Activated T-cell treated with anti-CD3 and anti-CD28 coated beads for 4 hours (primary cell): ENCODE measurements around the gene NDST1.

ENCODE experiments used
- DNase-seq: peaks from one replicate; pipeline ENCODE4 v3.0.0-alpha.2; 2020

The NDST1 gene

DNA sequence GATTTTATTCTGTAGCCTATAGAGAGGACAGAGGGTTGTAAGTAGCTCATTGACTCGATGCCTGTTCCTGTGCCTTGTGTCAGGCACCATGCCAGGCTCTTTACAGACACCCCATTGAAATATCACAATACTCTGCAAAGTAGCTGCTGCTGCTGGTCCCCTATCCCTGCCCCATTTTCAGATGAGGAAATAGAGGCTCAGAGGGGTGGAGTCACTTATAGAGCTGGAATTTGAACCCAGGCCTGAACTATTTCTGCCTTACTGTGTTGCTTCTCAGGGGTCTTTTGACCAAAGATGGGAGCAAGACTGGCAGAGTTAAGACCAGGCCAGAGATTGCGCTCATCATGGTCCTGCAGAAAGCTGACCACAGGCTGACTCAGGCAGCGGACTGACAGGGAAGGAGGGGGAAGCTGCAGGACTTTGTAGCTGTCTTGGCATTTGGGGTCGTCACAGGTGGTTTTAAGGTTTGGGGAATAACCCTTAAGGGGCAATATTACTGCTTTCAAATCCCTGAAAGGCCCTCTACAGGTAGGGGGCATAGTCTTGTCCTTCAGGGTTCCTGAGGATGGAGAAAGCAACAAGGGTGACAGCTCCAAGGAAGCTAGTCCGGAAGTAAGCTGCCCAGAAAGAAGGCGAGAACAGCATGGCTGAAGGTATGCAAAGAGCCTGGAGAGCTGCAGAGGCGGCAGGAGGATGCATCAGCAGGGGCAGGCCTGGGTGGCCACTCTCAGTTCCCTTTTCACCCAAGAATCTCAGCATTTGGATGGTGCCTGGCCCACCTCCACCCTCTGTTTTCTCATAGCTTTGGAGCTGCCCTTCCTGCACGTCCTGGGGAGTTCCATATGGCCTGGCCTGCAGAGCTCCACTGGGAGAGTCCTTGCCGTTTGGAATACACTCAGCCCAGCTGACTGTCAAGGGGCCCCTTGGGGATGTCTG is 18.3 kb upstream of the NDST1 start:
- no peak for DNase-seq

DNA sequence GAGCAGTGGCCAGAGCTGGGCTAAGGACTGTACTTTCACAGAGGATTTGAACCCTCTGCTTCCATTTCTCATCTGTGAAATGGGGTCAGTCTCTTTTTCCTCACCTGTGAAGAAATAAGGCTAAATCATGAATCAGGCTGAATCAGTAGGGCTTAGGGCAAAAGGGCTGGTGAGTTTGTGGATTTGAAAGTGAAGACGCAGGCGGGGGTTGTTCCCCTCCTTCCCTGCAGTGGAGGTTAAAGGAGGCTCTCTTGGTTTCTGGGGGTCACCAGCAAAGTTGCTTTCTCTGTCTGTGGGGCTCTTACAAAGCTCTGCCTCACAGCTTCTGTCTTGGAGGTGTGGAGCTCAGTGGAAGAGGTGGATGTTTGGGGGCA is 17.6 kb upstream of the NDST1 start:
- no peak for DNase-seq

GRCh38 chr5:150490754-150491153 is 17.2 kb upstream of the NDST1 start:
- no peak for DNase-seq

DNA sequence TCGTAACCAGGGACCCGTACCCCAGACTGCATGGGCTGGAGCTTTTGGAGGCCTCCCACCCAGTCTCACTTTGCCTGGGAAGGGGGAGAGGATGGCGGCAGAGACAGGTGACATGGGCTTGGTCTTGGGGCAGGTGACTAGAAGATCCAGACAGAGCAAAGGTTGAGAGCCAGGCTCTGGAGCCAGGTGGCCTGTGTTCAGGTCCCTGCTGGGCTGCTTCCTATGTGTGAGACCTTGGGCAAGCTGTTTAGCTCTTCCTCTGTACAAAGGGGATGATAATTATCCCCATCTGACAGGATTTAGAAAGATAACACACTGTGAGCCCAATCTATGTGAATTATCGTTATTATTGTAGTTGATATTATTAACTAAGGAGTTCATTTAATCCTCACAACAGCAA is 16.1 kb upstream of the NDST1 start:
- no peak for DNase-seq

DNA sequence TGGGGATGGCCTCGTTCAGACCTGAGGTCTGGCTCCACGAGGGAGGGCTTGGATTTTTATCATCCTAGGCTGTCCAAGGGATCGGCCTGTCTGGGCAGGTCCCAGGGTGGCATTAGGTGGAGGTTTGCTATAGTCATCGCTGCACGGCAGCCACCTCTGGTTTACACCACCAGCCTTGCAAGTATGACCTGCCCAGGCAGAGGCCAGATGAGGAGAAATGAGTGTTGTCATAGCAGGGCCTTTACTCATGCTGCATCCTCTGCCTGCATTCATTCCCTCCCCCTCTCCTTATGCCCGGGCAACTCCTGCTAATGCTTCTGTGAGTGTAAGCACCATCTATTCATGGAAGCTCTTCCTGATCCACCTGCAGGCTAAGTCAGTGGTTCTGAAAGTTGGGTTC is 15.3 kb upstream of the NDST1 start:
- no peak for DNase-seq

GRCh38 chr5:150496098-150496497 is 11.8 kb upstream of the NDST1 start:
- no peak for DNase-seq

DNA sequence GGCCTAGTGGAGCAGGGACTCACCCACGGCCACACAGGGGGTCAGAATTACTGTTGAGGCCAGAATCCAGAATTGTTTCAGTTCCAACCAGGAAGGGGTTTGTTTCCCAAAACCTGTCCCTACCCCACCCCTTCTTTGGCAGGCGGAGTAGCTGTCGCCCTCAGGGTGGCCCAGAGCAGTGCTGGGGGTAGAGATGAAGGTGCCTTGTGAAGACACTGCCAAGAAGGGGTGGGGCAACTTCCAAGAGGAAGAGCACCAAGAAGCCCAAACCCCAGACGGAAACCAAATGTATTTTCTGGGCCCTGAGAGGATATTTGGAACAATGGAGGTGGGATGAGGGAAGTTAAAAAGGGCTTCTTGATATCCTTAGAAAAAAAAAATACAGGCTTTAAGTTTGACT is 11.4 kb upstream of the NDST1 start:
- no peak for DNase-seq

GRCh38 chr5:150497274-150497988 is 10.5 kb upstream of the NDST1 start:
- DNase-seq: no peak

DNA sequence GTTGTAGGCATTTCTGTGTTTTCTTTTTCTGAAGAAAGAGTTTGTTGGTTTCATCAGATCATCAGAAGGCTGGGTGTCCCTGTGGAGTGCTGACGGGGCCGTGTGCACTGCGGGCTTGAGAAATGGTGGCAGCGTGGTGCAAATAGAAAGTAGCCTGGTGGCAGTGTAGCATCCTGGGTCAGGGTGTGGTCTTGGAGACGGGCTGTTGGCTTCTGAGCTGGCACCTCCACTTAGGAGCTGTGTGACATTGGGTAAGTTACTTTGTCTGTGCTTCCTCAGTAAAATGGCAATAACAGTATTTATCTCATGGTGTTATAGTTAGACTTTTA is 10.0 kb upstream of the NDST1 start:
- DNase-seq: no peak

- no peak for DNase-seq
These were observed 9.4 kb upstream of the NDST1 start for GRCh38 chr5:150498501-150498900.

DNA sequence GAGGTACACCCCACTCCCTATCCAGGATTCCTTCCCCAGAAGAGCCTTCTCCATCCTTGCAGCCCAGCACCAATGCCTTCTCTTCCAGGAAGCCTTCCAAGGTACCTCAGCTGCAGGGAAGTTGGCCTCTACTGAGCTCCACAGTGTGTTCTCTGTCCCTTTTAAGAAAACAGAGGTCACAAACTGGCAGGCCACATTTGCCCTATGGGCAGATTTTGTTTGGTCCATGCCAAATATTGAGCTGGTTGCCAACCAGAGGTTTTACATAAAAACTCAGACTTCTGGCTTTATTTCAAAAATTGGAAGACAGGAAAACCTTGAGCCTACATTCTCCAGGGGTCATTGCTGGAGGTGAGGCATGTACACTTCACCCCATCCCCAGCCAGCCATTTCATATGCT is 9.0 kb upstream of the NDST1 start:
- DNase-seq: no peak

GRCh38 chr5:150499437-150499956 is 8.4 kb upstream of the NDST1 start:
- DNase-seq: no peak

- no peak for DNase-seq
These were observed 7.5 kb upstream of the NDST1 start for GRCh38 chr5:150500328-150500841.

GRCh38 chr5:150500905-150501304 is 7.0 kb upstream of the NDST1 start:
- DNase-seq: no peak

GRCh38 chr5:150502106-150502505 is 5.8 kb upstream of the NDST1 start:
- no peak for DNase-seq

- DNase-seq: no peak
These were observed 5.1 kb upstream of the NDST1 start for GRCh38 chr5:150502847-150503246.

DNA sequence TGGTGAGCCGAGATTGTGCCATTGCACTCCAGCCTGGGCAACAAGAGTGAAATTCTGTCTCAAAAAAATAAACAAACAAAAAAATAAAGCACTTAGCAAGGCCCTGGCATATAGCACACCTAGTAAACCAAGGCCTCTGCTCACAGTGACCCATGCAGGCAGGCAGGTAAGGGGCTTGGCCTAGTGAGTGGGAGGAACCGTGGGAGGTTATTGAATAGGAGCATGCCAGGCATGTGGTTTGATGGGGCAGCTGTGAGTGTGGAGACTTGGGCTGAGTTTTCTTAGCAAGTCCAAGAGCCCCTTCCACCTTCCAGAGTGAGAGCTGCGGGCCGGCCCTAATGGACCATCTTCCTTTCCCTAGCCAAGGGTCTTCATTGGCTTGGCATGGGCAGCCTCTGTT is 4.5 kb upstream of the NDST1 start:
- no peak for DNase-seq

- no peak for DNase-seq
These were observed 3.8 kb upstream of the NDST1 start for GRCh38 chr5:150503977-150504620.

- DNase-seq: no peak
These were observed 2.9 kb upstream of the NDST1 start for GRCh38 chr5:150505041-150505511.

GRCh38 chr5:150505816-150506215 is 2.1 kb upstream of the NDST1 start:
- no peak for DNase-seq

GRCh38 chr5:150506571-150507473 is 1.1 kb upstream of the NDST1 start:
- DNase-seq: no peak

DNA sequence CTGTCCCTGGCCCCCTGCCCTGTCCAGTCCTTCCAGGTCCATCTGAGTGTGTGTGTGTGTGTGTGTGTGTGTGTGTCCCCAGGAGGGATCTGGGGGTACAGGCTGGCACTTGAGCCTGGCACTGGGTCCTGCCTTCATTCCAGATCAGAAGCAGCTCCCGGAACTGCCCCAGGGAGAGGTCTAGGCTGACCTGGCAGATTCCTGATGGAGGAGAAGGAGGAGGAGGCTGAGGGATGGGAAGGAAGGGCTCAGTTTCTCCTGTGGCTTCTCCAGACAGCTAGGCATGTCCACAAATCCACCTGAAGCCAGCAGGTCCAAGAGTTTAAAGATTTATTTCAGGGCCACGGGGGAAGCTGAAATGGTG is 328 bp downstream of the NDST1 start:
- no peak for DNase-seq
